ENCODE results near the gene KLHL36.

DNA sequence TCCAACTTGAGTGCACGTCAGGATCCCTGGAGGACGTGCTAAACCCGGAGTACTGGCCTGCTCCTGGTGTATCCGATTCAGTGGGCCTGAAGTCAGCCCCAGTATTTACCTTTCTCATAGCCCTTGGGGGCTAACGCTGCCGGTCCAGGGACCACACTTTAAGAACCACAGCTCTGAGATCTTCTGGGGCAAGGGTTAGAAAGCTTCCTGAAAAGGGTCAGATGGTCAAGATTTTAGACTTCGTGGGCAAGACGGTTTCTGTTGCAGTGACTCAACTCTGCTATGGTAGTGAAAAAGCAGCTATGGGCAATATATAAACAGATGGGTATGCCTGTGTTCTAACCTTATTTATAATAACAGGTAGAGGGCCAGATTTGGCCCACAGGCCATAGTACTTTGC lies 36.9 kb downstream of the KLHL36 start:
- no peak for TF ChIP-seq CTCF (IDR thresholded peaks at IDR 0.05; ENCODE audit: insufficient read depth, low read depth, low read length)
- TF ChIP-seq EZH2 (IDR thresholded peaks at IDR 0.05; ENCODE audit: insufficient read depth, low read length) = no peak
